HG02623 (cell line): ENCODE measurements around the gene PADI3.

Source experiments
- ATAC-seq: cut with Tn5 transposase; IDR thresholded peaks from one replicate; pipeline ENCODE4 v1.9.1; 2021; ENCODE audit warnings: moderate library complexity; ENCODE audit not compliant: unreplicated experiment

Gene PADI3, protein sequence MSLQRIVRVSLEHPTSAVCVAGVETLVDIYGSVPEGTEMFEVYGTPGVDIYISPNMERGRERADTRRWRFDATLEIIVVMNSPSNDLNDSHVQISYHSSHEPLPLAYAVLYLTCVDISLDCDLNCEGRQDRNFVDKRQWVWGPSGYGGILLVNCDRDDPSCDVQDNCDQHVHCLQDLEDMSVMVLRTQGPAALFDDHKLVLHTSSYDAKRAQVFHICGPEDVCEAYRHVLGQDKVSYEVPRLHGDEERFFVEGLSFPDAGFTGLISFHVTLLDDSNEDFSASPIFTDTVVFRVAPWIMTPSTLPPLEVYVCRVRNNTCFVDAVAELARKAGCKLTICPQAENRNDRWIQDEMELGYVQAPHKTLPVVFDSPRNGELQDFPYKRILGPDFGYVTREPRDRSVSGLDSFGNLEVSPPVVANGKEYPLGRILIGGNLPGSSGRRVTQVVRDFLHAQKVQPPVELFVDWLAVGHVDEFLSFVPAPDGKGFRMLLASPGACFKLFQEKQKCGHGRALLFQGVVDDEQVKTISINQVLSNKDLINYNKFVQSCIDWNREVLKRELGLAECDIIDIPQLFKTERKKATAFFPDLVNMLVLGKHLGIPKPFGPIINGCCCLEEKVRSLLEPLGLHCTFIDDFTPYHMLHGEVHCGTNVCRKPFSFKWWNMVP

DNA sequence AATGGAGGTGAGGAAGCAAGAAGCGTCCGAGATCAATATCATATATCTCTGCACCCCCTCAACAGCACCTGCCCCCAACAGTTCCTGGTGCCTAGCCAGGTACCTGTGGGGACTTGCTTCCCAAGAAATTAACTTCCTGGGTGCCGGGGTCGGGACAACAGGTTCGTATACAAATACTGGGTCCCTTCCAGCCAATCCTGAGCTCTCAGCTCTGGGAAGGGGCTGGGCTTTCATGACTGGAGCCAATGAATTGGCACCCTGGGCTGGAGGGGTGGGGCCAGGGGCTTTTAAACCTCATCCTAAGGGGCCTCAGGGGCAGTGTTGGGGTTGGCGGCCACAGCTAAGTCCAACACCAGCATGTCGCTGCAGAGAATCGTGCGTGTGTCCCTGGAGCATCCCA, at the start of gene PADI3:
Gene PADI3 (plus strand): TSS at position 318 of the 400 bp plus-strand sequence. CDS start 40 bp downstream, at position 358.
- no peak for ATAC-seq

- no peak for ATAC-seq
These were observed 49.4 kb upstream of the PADI3 start for GRCh38 chr1:17199267-17200044.

GRCh38 chr1:17200246-17200645, 48.7 kb upstream of the PADI3 start:
- ATAC-seq: no peak

GRCh38 chr1:17200756-17201155, 48.1 kb upstream of the PADI3 start:
- no peak for ATAC-seq

GRCh38 chr1:17201201-17202021, 47.5 kb upstream of the PADI3 start:
- ATAC-seq: no peak

DNA sequence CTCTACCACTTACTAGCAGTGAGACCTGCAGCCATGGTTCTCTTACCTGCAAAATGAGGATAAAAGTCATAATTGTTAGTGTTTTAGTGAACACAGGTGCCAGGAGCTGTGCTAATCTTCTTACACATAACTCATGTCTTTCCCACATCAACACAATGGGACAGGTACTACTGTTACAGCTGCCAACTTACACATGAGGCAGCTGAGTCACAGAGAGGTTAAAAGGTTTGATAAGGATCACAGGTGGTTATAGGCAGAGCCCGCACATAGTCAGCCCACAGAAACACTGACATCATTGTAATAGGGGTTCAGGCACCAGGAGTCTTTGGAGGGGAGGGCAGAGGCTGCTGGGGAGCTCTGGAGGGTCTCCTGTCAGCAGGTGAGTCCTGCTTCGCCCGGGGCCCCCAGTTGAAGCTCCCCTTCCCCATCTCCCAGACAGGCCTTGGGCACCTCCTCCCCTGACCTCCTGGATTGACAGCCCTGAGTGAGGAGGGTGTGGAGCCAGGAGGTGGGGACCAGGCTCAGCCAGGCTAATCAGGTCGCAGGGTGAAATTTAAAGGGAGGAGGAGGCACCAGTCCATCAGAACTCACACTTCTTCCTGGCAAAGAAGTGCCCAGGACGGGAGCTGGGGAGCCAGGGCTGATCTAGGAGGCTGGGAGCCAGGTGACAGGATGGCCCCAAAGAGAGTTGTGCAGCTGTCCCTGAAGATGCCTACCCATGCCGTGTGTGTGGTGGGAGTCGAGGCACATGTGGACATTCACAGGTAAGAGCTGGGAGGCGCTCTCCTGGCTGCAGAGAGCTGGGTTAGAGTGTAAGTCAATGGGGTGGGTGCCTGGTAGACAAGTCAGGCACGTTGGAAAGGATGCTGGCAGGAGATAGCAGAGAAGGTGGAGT, 44.1 kb upstream of the PADI3 start, which contains the start of gene PADI1:
Gene PADI1 (plus strand): TSS at position 583 of the 895 bp plus-strand sequence. CDS start 90 bp downstream, at position 673.
- ATAC-seq: no peak

- no peak for ATAC-seq
These were observed 43.2 kb upstream of the PADI3 start for GRCh38 chr1:17205652-17206051.

GRCh38 chr1:17206196-17206595, 42.7 kb upstream of the PADI3 start:
- no peak for ATAC-seq

GRCh38 chr1:17207046-17207445, 41.9 kb upstream of the PADI3 start:
- ATAC-seq: no peak

DNA sequence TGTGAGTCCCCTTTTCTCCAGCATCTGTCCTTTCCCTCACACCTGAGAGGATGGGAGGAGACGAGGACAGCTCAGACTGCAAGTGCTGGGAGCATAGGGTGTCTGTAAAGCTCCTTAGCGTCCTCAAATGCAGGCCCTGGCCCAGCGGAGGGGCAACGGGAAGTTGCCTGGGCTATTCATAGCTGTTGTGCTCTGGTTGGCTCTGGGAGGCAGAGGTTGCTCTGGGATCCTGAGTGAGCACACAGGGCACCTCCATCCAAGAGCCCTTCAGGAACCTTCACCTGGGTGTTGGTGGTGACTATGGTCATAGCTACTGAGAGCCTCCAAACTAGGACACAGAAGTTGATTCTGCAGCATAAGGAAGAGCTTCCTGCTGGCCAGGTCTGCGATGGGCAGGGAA, 41.4 kb upstream of the PADI3 start:
- ATAC-seq: no peak

GRCh38 chr1:17207966-17208418, 40.9 kb upstream of the PADI3 start:
- ATAC-seq: no peak

DNA sequence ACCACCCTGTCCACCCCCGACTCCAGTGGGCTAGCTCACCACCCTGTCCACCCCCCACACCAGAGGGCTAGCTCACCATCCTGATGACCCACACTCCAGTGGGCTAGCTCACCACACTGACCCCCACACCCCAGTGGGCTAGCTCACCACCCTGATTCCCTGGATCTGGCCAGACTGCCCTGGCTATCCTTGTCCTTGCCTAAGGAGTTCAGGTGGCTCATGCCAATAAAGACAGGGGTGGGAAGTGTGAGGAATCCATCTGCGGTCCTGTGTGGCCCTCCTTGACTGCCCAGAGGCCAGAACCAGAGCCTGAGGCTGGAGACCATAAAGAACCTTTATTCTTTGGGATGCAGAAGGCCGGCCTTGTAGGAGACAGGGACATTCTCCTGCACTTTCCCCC, 40.4 kb upstream of the PADI3 start:
- no peak for ATAC-seq

DNA sequence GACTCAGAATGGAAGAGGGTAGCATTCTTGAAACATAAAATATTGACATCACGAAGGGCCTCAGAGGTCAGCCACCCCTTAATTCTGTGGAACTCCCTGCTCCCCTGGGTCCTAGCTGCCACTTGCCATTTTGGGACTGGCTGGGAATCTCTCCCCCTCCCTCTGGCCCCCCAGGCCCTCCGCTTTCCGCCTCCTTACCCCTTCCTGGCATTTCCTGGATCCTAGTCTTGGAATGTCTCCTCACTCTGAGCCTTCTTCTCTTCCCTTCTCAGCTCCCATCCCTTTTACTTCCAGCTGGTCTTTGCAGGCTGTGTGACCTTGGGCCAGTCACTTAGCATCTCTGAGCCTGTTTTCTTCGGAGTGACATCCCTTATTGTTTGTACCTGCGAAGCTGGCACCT, 39.5 kb upstream of the PADI3 start:
- ATAC-seq: no peak

DNA sequence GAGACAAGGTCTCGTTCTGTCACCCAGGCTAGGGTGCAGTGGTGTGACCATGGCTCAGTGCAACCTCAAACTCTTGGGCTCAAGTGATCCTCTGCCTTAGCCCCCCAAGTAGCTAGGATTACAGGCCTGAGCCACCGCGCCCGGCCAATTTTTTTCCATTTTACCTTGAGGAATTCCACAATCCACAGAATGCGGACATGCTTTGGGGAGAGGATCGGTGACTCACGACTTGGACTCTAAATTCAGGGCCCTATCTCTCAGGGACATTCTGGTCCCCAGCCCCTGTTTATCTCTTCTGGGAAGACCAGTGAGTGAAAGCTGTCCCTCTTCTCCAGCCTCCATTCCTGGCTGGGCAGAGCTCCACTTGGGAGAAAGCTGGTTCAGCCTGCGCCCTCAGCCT, 38.7 kb upstream of the PADI3 start:
- no peak for ATAC-seq

- ATAC-seq: no peak
These were observed 37.5 kb upstream of the PADI3 start for GRCh38 chr1:17211377-17211776.

- no peak for ATAC-seq
These were observed 36.9 kb upstream of the PADI3 start for GRCh38 chr1:17212009-17212408.

- ATAC-seq: no peak
These were observed 36.3 kb upstream of the PADI3 start for GRCh38 chr1:17212487-17213121.

DNA sequence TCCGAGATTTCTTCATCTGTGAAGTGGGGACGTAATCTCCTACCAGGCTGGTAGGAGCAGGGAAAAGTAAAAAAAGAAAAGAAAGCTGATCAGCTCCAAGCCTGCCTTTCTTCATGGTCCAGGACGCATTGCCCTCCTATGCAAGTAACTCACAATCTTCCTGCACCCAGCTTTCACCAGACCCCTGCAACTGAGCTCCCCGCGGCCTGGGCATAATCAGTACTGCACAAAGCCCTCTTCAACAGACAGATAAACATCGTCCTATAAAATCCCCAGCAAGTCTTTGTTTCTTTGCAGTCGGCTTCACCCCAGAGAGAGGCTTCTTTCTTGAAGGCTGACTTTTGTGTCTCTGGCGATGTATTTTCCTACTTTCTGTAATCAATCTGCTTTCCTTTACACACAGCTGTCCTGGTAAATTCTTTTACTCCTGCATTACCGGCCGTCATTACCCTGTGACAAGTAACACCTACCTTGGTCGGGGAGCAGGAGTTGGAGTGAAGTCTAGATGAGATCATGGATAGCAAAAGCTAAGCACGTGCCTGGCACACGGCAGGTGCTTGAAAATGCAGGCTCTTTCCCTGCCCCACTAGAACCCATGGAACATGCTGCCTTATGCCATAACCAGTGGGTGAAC, 35.6 kb upstream of the PADI3 start:
- ATAC-seq: no peak

DNA sequence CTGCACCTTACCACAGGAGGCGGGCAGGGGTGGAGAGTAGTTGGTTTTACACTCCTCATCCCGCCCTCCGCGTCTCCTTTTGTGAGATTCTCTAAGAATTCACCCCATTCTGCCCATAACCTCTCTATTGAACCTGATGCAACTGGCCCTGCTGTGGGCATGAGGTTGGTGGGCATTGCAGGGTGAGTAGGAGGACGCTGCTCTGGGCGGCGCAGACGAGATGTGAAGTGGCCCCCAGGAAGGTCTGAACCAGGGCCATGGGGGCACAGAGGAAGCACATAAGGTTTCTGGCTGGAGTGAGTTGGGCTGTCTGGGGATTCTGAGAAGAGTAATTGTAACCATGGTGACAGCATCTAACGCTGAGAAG, 35.1 kb upstream of the PADI3 start:
- no peak for ATAC-seq
